Osteoblast (primary cell): ENCODE data around the gene CFAP45. TPM values are rescaled to one million over a fixed set of nuclear protein-coding genes. Genes with fewer than 3 reads are reported as not detected.
A peak's percentile ranks its signal among the peaks of the same experiment; 100 is the strongest.

ENCODE experiments used
- DNase-seq: peaks from one replicate; pipeline ENCODE4 v3.0.0; 2011; ENCODE audit warnings: low spot score, mixed read lengths; ENCODE audit not compliant: insufficient read length; ENCODE audit errors: missing footprints
- H2AFZ ChIP-seq: 2 replicates; pipeline ENCODE4 v1.6.0; 2011; ENCODE audit warnings: mild to moderate bottlenecking, low read length
- H3K27ac ChIP-seq: 2 replicates; pipeline ENCODE4 v1.5.1; 2011; ENCODE audit warnings: mild to moderate bottlenecking, low read depth, low read length, moderate library complexity
- H3K27me3 ChIP-seq: 2 replicates; pipeline ENCODE4 v1.6.0; 2012; ENCODE audit warnings: mild to moderate bottlenecking, control low read depth, inconsistent platforms, low read length, moderate library complexity; ENCODE audit not compliant: insufficient read depth
- H3K36me3 ChIP-seq: 2 replicates; pipeline ENCODE4 v1.5.1; 2011; ENCODE audit warnings: mild to moderate bottlenecking, low read length, control low read depth, moderate library complexity; ENCODE audit not compliant: insufficient read depth
- H3K4me1 ChIP-seq: 2 replicates; pipeline ENCODE4 v1.5.1; 2011; ENCODE audit warnings: mild to moderate bottlenecking, low read length, control low read depth, moderate library complexity; ENCODE audit not compliant: insufficient read depth
- H3K4me2 ChIP-seq: 2 replicates; pipeline ENCODE4 v1.6.0; 2011; ENCODE audit warnings: mild to moderate bottlenecking, low read length; ENCODE audit not compliant: insufficient read depth
- H3K4me3 ChIP-seq: fragments of 200-600 bp; sonication (generic); 3 replicates; pipeline ENCODE4 v1.5.1; 2012; ENCODE audit warnings: mild to moderate bottlenecking, low read length, inconsistent platforms; ENCODE audit not compliant: insufficient read depth
- H3K79me2 ChIP-seq: 2 replicates; pipeline ENCODE4 v1.6.0; 2012; ENCODE audit warnings: mild to moderate bottlenecking, low read length, control low read depth, inconsistent platforms; ENCODE audit not compliant: insufficient read depth
- H3K9me3 ChIP-seq: 2 replicates; pipeline ENCODE4 v1.5.1; 2011; ENCODE audit warnings: low read depth, low read length, control low read depth
- H4K20me1 ChIP-seq: 2 replicates; pipeline ENCODE4 v1.6.0; 2012; ENCODE audit warnings: mild to moderate bottlenecking, low read length, control low read depth; ENCODE audit not compliant: insufficient read depth
- CTCF ChIP-seq: IDR thresholded peaks from 2 replicates; pipeline ENCODE4 v1.5.1; 2011; ENCODE audit warnings: mild to moderate bottlenecking, low read depth, low read length, moderate library complexity; ENCODE audit errors: extremely low read depth
- total RNA-seq: library from RNA; depleted of rRNA; stranded (reverse); fragments of >200 nt; gene quantifications from 2 replicates; pipeline ENCODE4 v1.2.3, GENCODE V29; 2012

Gene CFAP45
- total RNA-seq, 1 donor, result 0.36 TPM

- Histone ChIP-seq H3K9me3 (no peaks in the 10 kb centered on the region), H3K4me2 (no peak overlapping the region), H3K4me3 (no peak overlapping the region), H2AFZ (no peak overlapping the region), H3K4me1 (peaks cover 24% of the 10 kb centered on the region), H3K27ac (no peak overlapping the region), H3K27me3 (no peaks in the 10 kb centered on the region), H3K79me2 (no peaks in the 10 kb centered on the region), H4K20me1 (no peaks in the 10 kb centered on the region), H3K36me3 (no peaks in the 10 kb centered on the region)
- DNase-seq, result peak; percentile 90
- peak; percentile 100 for TF ChIP-seq CTCF
Measured at GRCh38 chr1:159891275-159892157, 8.4 kb downstream of the CFAP45 start.

GRCh38 chr1:159890390-159890789, 9.6 kb downstream of the CFAP45 start:
- H2AFZ ChIP-seq, result peak overlapping the region; percentile 84
- H3K36me3 ChIP-seq, result no peaks in the 10 kb centered on the region
- no peaks in the 10 kb centered on the region for H3K9me3 ChIP-seq
- no peak for DNase-seq
- no peaks in the 10 kb centered on the region for H3K27me3 ChIP-seq
- H3K4me1 ChIP-seq, result peaks cover 17% of the 10 kb centered on the region
- H4K20me1 ChIP-seq, result no peaks in the 10 kb centered on the region
- H3K27ac ChIP-seq, result peak overlapping the region; percentile 67
- TF ChIP-seq CTCF, result no peak
- H3K4me3 ChIP-seq, result no peak overlapping the region
- H3K79me2 ChIP-seq, result no peaks in the 10 kb centered on the region
- H3K4me2 ChIP-seq, result peak overlapping the region; percentile 47

- Histone ChIP-seq H3K27me3 (no peaks in the 10 kb centered on the region), H3K79me2 (no peaks in the 10 kb centered on the region), H2AFZ (peak overlapping the region; percentile 84), H3K4me3 (no peak overlapping the region), H3K27ac (peak overlapping the region; percentile 67), H3K4me2 (peak overlapping the region; percentile 47), H3K9me3 (no peaks in the 10 kb centered on the region), H4K20me1 (no peaks in the 10 kb centered on the region), H3K4me1 (peaks cover 17% of the 10 kb centered on the region), H3K36me3 (no peaks in the 10 kb centered on the region)
- peak; percentile 82 for DNase-seq
- no peak for TF ChIP-seq CTCF
Measured at GRCh38 chr1:159889821-159890252, 10.1 kb downstream of the CFAP45 start.

GRCh38 chr1:159889202-159889601, 10.8 kb downstream of the CFAP45 start:
- no peaks in the 10 kb centered on the region for H3K27me3 ChIP-seq
- no peak for TF ChIP-seq CTCF
- H3K4me3 ChIP-seq, result no peak overlapping the region
- no peaks in the 10 kb centered on the region for H4K20me1 ChIP-seq
- H3K36me3 ChIP-seq, result no peaks in the 10 kb centered on the region
- no peak for DNase-seq
- no peaks in the 10 kb centered on the region for H3K79me2 ChIP-seq
- H3K4me1 ChIP-seq, result peaks cover 17% of the 10 kb centered on the region
- H3K27ac ChIP-seq, result no peak overlapping the region
- H3K4me2 ChIP-seq, result no peak overlapping the region
- no peaks in the 10 kb centered on the region for H3K9me3 ChIP-seq
- no peak overlapping the region for H2AFZ ChIP-seq
